Ishikawa (cell line): ENCODE data around the gene PRKCB.

ENCODE experiments used
- CREB1 ChIP-seq: IDR thresholded peaks from 2 replicates; pipeline ENCODE4 v1.6.1; 2012; ENCODE audit warnings: low read depth
- REST ChIP-seq: IDR thresholded peaks from 2 replicates; pipeline ENCODE4 v1.6.1; 2012; ENCODE audit warnings: low read depth, mild to moderate bottlenecking

GRCh38 chr16:23920446-23920845, 84.7 kb downstream of the PRKCB start:
- TF ChIP-seq REST (no peak), CREB1 (no peak)
